HG02759 (cell line): ENCODE measurements around the gene TSPAN32.

ENCODE experiments used
- ATAC-seq: cut with Tn5 transposase; IDR thresholded peaks from one replicate; pipeline ENCODE4 v1.9.1; 2021; ENCODE audit warnings: mild to moderate bottlenecking, moderate library complexity; ENCODE audit not compliant: unreplicated experiment

TSPAN32 gene

DNA sequence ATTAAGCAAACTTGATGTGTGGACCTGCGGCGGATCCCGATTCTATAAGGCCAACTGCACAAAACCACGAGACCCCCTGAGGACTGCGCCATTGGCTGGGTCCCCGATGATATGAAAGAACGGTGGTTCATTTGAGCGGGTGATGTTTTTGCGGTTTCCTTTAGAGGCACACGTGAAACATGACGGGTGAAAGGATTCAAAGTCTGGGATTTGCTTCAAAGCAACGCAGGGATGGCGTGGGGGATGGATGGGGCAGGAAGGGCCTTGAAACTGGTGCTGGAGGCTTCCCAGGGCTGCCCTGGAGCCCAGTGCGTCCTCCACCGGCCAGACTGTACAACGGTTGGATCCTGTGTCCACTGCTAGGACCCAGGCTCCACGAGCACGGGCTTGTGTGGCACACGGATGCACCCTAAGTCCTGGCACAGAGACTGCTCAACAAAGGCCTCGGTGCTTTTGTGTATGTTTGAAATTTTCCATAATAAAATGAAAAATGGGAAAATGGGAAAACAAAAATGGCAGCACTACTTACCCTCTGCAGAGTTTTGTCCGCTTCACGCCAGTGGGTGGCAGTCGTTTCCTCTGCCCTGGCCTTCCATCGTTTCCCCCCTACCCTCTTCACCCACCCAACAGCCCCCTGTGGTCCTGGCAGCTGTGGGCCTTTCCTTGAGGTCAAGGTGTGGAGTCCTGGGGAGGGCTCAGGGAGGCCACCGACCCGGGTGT, 35.1 kb upstream of the TSPAN32 start:
- no peak for ATAC-seq

DNA sequence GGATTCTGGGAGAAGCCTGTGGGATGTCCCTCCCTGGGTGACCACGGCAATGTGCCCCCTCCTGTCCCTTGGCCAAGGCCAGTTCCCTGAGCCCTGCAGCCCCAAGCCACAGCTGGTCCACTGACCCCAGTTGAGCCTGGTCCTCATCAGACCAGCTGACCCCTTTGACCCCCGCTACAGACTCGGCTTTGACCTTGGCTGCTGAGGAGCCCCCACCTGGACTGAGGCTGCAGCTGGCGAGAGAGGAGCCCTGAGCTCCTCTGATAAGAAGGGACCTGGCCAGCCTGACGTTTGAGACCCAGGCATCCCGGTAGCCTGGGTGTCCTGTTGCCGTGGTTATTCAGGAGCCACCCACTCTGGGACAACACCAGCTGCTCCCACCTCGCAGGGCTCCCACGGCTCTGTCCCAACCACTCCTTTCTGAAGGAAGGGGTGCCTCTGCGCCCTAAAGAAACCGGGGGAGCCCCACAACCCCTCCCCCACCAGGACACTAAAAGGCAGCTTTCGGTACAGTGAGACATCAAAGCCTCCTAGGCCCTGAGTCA, 34.4 kb upstream of the TSPAN32 start:
- ATAC-seq = no peak

DNA sequence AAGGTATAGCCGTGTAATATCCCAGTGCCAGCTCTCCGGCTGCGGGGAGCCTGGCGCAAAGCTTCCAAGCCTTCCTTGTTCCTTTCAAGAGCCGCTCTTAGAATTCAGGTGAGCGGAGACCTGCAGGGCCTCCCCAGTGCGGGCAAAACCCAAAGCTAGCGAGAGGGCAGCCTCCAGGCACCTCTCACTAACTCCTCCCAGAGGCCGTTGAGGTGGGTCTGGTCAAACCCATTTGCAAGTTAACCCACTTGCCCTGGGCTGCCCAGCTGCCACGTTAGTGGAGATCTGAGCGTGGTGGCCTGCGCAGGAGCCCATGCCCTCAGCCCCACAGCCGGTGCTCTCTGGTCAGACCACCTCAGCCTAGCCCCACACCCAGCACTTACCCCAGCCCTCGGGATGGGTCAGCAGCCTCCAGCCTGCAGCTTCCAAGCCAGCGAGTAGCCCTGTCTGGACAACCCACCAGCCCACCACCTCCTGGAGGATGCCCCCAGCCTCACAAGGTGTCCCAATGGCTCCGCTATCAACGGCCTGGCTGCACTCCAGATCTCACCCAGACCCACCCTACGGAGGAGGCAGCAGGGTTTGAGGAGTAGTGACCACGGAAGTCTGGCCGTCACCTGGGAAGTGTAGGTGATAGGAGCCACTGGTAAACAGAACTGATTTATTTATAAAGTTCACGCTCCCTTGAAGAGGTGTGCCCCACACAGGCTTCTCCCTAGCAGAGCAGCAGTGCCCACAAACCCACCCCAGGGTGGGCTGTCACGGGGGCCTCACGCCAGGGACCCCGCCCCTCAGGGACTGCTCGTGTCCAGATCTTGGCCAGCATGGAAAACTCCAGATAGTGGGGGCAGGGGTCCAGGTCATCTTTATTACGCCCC, 33.7 kb upstream of the TSPAN32 start:
- no peak for ATAC-seq

DNA sequence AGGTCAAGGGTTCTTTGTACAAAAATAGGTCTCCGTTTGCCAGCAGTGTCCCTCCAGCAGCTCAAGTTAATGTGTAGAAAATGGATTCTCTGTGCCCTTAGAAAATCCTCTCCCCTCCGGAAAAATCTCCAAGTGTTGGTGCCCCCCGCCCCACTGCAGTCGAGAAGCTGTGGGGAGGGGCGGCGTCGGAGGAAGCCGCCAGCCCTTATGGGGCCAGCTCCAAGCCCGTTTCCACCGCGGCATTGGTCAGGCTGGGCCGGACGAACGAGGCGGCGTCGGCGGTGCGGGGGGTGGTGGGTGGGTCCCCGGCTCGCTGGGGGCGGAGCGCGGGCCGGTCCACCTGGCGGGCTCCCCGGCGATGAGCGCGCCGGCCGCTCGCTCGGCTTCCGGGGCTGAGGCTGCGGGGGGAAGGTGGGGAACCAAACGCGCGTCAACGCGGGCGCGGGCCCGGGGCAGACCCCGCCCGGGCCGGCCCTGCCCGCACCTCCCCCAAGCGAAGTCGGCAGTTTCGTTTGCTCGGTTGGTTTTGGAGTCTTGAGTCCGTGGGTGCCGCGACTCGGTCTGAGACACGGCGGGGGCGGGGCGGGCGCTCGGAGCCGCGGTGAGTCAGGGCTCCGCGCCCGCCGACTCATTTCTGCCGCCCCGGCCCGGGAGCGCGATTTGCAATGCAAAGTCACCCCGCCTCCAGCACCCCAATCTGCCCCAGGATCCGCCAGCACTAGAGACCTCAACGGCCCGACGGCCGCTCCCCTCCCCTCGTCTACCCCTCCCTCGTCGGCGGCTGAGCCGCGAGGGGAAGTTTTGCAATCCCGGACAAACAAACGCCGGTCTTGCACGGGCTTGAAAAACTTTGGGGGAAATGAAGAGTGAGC, 32.8 kb upstream of the TSPAN32 start:
- no peak for ATAC-seq

DNA sequence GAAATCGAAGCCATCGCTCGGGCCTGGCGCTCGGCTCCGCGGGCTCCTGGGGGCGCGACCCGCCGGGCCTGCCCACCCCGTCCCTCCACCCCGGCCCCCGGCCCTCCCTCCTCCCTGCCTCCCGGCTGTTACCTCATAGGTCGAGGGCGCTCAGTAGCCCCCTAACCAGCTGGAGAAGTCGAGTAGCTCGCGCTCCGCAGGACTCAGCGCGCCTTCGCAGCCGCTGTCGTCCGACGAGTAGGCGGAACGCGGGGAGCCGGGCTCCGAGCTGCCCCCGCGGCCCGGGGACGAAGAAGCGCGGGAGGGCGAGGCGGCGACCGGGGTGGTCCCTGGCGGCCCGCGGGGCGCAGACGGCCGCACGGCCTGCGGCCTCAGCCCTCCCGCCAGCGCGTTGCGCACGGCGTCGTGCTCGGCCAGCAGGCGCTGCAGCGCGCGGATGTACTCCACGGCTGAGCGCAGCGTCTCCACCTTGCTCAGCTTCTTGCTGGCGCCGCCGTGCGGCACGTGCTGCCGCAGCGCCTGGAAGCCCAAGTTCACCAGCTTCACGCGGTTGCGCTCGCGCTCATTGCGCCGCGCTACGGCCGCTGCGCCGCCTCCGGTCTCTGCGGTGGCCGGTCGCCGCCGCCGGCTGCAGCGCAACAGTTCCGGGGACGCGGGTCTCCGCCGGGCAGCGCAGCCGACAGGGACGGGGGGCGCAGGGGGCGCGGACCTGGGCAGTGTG, 32.1 kb upstream of the TSPAN32 start:
- ATAC-seq = no peak

DNA sequence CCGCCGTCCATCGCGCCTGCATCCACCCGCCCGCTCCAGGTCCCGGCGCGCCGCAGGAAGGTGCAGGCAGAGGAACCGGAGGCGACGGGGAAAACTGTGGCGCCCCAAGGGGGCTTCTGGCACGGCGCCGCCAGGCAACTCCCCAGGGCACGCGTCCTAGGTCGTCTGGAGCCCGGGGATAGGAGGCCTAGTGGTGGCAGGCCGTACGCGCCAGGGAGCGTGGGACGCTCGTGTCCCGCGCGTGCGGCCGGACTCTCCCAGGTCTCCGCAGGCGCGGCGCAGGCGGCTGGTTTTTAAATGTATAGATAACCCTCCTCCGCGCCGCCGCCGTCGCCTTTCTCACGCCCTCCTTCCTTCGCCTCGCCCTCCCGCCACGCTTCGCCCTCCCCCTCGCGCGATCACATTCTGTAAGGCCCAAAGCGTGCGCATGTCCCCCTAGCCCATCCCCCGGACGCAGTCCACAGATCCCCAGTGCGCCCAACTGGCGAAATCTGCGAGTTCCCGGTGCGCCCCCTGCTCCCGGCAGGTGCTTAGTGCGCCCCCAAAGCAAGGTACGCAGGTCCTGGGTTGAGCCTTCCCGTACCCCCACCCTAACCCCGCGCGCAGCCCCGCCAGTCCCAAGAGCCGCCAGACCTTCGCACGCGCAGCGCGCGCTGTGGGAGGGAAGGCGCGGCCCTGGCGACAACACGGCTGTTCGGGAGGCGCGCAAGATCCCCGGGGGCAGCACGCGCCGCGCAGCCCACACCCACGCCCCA, 31.3 kb upstream of the TSPAN32 start, which contains the start of gene ASCL2:
TSS of gene ASCL2 (minus strand) at position 267 of the 755 bp plus-strand sequence. CDS start at position 11, 256 bp downstream.
- no peak for ATAC-seq

DNA sequence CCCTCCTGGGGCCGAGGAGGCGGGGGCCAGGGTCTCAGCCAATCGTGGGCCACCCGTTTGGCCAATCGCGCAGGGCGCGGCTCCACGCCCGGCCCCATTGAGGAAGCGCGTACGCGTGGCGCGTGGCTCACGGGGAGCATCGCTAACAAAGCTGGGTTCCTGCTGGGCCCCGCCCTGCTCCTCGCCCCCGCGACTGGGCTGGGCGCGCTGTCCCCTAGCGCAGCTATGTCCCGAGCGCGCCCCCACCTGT, 30.8 kb upstream of the TSPAN32 start:
- ATAC-seq = no peak

DNA sequence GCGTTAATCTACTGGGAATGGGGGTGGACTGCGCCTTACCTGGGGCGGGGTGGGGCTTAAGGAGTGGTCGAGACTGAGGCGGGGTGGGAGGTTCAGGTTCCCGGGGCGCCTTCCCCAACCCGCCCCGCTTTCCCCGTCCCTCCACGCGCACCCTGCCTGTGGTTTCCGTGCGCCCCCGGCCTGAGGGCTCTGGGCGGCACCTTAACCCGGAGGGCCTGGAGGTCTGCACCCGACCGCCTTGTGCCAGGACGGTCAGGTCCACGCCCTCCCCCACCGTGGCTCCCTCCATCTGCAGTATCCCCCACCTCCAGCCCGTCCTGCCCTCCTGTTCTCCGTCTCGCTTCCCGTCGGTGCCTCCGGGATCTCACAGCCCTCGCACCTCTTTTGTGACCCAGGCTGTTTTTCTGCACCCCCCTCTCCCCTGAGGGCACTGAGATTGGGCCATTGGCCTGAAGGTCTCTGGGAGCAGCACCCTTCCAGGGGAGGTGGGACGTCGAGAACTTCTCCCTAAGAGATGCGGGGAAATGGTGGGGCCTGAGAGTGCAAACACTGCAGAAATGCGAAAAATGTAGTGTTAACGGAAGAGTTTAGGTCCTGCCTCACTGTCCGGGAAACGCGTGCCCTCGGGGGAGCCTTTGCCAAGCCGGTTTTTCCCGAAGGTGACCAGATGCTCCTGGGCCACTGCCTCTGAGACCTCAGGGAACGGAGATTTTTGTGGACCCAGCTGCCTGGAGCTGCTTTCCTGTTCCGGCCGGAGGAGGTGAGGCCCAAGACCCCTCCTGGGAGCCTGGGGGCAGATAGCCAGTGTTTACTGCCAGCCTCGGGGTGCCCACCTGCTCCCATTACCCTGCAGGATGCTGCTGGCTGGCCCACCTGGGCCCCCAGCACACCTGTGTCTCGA, 30.2 kb upstream of the TSPAN32 start:
- no peak for ATAC-seq

DNA sequence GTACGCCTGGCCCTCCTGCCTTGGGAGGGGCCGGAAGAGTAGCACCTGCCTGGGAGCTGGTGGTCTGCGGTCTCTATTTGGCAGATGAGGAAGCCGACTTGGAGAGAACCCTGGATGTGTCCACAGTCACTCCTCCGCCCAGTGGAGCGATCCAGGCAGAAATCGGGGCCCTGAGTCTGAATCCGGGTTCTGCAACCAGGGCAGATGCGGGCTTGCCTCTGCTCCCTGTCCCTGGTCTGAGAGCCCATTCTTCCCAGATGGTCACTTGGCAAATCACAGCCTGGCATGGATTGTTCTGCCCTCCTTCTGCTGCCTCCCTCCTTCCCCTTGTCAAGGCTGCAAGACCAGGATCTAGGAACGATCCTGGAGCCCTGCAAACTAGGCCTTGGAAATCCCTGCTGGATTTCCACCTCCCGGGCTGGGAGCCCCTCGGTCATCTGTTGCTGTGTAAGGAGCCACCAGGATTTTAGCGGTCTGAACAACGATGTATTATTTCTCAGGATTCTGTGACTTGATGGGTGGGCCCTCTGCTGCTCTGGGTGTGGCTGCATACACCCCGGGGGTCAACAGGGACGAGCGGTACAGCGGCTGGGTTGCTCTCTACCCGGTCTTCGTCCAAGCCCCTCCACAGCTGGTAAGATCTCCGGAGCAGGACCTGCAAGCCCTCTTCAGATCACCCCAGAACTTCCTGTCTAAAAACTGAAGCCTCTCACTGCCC, 29.4 kb upstream of the TSPAN32 start:
- no peak for ATAC-seq

DNA sequence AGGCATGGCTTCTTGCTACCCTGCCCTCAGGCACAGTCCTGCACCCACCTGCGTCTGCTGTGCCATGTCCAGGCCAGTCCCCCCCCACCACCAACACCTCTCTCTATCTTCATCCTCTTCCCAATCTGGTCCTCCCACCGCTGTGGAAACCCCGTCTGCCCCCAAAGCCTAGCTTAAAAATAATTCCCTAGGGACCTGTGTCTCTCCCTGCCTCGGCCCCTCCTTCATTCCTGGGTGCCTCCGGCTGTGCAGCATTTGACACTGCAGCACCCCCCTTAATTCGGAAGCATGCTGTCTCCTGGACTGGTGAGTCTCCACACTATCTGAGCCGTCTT, 28.9 kb upstream of the TSPAN32 start:
- ATAC-seq = no peak

DNA sequence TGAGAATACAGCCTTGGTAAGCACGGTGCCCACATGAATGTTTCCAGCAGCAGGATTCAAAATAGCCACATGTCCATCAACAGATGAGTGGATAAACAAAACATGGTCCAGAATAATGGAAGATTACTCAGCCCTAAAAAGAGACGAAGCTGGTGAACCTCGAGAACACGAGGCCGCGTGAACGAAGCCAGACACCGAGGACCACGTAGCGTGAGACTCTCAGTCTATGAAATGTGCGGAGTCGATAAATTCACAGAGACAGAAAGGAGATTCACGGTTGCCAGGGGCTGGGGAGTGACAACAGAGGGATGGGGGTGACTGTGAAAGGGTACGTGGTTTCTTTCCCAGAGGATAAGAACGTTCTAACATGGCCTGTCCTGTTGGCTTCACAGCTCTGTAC, 28.5 kb upstream of the TSPAN32 start:
- ATAC-seq = no peak

DNA sequence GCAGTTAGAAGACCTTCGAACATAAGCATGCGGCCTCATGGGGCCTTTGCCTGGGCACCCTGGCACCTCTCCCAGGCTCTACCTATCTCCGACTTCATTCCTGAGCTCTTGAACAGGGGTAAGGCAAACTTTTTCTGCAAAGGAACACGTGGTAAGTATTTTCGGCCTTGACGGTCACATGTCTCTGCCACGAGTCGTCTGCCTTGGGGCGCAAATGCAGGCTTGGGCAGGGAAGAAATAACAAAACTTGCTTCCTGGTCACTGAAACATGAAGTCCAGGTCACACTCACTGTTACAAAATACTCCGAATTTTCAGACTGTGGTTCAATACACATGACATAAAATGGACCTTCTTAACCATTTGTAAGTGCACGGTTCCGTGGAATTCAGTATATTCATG, 28.0 kb upstream of the TSPAN32 start:
- no peak for ATAC-seq

DNA sequence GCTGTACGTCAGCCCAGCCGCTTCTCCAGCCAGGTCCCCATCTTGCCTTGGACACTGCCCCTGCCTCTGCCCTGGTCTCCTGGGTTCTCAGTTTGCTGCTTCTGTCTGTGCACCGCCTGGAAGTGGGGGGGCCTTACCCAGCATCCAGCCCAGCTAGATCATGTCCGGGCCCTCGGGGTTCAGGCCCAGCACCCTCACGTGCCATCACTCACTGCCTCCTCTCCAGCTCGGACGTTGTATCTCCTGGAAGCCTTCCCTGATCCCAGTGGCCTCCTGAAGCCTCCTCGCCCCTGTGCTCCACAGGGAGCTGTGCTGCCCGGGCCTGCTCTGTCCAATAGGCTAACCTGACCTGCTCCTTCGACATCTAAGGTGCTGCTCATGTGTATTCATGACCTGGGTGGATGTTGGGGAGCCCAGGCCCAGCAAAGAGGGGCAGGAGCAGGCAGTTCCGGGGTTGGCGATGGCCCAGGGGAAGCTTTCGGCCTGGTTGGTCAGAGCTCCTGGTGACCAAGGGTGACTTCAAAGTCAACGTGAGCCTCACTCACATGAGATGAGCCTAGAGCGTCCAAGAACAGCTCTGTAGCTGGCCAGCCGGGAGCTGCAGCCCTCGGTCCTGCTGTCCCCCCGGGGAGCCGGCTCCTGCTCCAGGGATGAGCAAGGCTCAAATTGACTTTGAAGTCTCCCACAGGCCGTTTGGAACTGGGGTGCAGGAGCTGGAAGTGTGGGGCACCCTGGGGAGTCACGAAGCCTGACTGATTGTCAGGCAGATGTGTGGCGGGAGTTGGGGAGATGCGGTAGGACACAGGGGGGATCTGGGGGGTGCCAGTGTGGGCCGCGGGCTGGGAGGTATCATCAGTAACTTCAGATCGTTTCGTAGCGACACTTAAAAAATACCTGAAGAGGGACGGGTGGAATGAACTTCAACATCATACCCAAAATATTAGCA, 26.2 kb upstream of the TSPAN32 start:
- no peak for ATAC-seq

DNA sequence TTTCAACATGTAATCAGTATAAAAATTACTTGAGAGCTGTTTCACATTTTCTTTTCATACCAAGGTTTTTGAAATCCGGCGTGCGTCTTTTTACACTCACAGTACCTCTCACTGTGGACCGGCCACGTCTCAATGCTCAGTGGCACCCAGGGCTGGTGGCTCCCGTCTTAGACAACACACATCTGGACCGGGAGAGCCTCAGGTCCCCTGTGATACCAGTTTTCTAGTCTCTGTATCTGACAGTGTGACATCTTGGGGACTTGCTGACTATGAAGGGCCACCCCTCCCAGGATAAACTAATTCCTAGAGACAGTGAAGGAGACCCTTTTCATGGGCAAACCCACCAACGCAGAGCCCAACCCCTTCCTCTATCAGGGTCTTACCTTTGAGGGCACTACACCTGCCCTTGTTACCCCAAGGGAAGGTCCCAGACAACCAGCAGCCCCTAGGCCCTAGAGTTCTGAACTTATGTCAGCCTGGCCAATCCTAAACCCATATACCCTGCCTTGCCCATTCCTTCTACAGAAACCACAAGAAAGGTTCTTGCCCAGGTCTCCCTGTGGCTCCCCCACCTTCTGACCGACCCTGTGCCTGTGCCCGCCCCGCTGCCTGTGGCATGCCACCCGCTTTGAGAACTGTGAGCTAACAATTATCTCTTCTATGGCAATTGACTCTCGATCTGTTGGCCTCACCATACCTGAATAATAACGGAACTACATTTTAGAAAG, 25.4 kb upstream of the TSPAN32 start:
- ATAC-seq = no peak

DNA sequence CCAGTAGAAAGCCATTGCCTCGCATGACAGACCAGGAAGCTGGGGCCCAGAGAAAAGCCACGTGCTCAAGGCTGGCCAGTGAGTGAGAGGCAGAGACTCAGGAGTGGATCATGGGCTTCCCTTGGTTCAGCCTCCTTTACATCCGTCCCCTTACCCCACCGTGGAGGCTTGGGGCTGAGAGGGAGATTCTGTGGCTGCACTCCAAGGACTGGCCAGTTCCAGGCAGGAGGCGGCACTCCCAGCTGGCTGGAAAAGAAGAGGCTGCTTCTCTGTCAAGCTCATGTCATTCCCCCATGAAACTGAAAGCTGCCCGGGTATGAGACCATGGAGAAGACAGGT, 24.8 kb upstream of the TSPAN32 start:
- ATAC-seq = no peak

DNA sequence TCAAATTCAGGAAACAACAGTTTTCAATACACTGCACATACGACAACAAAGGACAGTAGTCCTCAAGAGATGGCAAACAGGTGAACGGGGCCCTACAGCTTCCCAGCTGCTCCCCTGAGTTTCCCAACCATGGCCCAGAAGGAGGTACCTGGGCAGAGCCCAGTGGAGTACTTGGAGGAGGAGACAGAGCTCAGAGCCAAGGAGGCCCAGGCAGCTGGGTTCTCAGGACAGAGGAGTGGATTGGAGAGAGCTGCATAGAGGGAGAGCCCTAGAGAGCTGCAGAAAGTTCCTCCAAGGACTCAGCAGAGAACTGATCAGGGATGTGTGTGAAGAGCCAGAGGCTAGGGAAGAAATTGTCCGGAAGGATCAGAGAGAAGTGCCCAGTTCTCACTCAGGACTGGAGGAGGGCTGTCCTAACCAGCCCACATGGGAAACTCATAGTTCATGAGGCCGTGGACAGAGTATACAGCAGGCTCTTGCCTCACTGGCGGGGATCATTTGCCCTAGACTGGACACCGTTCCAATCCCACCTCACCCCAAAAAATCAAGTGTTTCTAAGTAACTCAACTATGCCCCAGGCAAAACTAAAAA, 23.8 kb upstream of the TSPAN32 start:
- no peak for ATAC-seq
